K562 (cell line): ENCODE results near the gene NAV2. TPM values are rescaled to one million over a fixed set of nuclear protein-coding genes. Genes with fewer than 3 reads are reported as not detected.

Experiments
- ATAC-seq: fragments of 200-7000 bp; cut with Tn5 transposase; 3 replicates; pipeline ENCODE4 v1.9.1; 2020; ENCODE audit warnings: moderate library complexity
- BruUV-seq: library from RNA; stranded (reverse); fragments of 400-500 nt; replicated peaks from 2 replicates; lab custom pipeline; 2021; lab: Mats Ljungman, UMichigan
- CTCF ChIA-PET: fragments of 300-600 bp; formaldehyde crosslinking; extraction: SDS; loops from one replicate; lab custom pipeline; 2021; ENCODE audit warnings: low intra/inter-chr PET ratio; lab: Yijun Ruan, JAX
- POLR2A ChIA-PET: fragments of 300-600, 350-650 bp; sonication (Branson Sonifier 250); formaldehyde crosslinking; extraction: SDS; loops from one replicate; lab custom pipeline; 2021; ENCODE audit warnings: antibody characterized with exemption, inconsistent platforms; lab: Yijun Ruan, JAX
- DNase-seq, 4 experiments: peaks; one replicate each; pipeline versions ENCODE4 v3.0.0 to v3.0.0-alpha.2; 2011 to 2018; ENCODE audit warnings: low spot score in 3 of 4, mixed read lengths in 3 of 4; ENCODE audit errors: extremely low read depth in 1 of 4
- FAIRE-seq: peaks from 2 replicates; lab custom pipeline; 2011; peaks lifted over from hg19 to GRCh38; lab: Jason Lieb, UNC
- H2AFZ ChIP-seq: 2 replicates; pipeline ENCODE4 v1.6.0; 2011; ENCODE audit warnings: low read depth, low read length, control low read depth, inconsistent platforms
- H3K27ac ChIP-seq: fragments of 200-600 bp; 3 replicates; pipeline ENCODE4 v1.8.0; 2011; ENCODE audit warnings: low read depth, mild to moderate bottlenecking, control low read depth, inconsistent platforms, low read length, moderate library complexity, mixed read lengths; ENCODE audit errors: extremely low read depth
- H3K27me3 ChIP-seq, 2 experiments: fragments of 300-600 bp in 1 of 2; 2 replicates in 1 of 2; 3 replicates in 1 of 2; pipeline versions ENCODE4 v1.6.0 to v1.8.0; 2011; ENCODE audit warnings: inconsistent platforms in 2 of 2, low read length in 2 of 2, mild to moderate bottlenecking in 1 of 2, mixed read lengths in 1 of 2, moderate library complexity in 1 of 2; ENCODE audit not compliant: control insufficient read depth in 2 of 2, insufficient read depth in 2 of 2
- H3K36me3 ChIP-seq: fragments of 300-600 bp; 3 replicates; pipeline ENCODE4 v1.8.0; 2011; ENCODE audit warnings: mild to moderate bottlenecking, low read length, inconsistent platforms; ENCODE audit not compliant: control insufficient read depth, insufficient read depth
- H3K4me1 ChIP-seq, 2 experiments: fragments of 200-600 bp in 1 of 2; replicated peaks in 1 of 2; 2 replicates in 1 of 2; 3 replicates in 1 of 2; pipeline versions ENCODE4 v1.5.1 to v1.8.0; 2011; ENCODE audit warnings: inconsistent platforms in 2 of 2, low read length in 2 of 2, mild to moderate bottlenecking in 1 of 2, mixed read lengths in 1 of 2, moderate library complexity in 1 of 2; ENCODE audit not compliant: control insufficient read depth in 2 of 2, insufficient read depth in 2 of 2
- H3K4me2 ChIP-seq: 2 replicates; pipeline ENCODE4 v1.6.1; 2011; ENCODE audit warnings: low read length, control low read depth, inconsistent platforms, mixed read lengths; ENCODE audit not compliant: insufficient read depth
- H3K4me3 ChIP-seq: fragments of 200-600 bp; sonication (generic), shearing (Covaris generic); 2 replicates; pipeline ENCODE4 v1.5.1; 2016; ENCODE audit warnings: control low read depth, inconsistent platforms
- H3K79me2 ChIP-seq: fragments of 200-600 bp; 3 replicates; pipeline ENCODE4 v1.8.0; 2011; ENCODE audit warnings: low read length, inconsistent platforms; ENCODE audit not compliant: control insufficient read depth, insufficient read depth
- H3K9ac ChIP-seq, 2 experiments: 2 replicates each; pipeline versions ENCODE4 v1.6.0 to v1.6.1; 2011; ENCODE audit warnings: low read depth in 2 of 2, low read length in 2 of 2, control low read depth in 1 of 2, inconsistent platforms in 1 of 2, mild to moderate bottlenecking in 1 of 2, mixed read lengths in 1 of 2; ENCODE audit not compliant: insufficient read depth in 1 of 2
- H3K9me1 ChIP-seq: one replicate; pipeline ENCODE4 v1.6.0; 2011; ENCODE audit warnings: inconsistent platforms, mild to moderate bottlenecking, low read length, moderate library complexity; ENCODE audit not compliant: control insufficient read depth, insufficient read depth
- H3K9me3 ChIP-seq: replicated peaks from 2 replicates; pipeline ENCODE4 v1.5.1; 2011; ENCODE audit warnings: low read depth, low read length, inconsistent platforms; ENCODE audit not compliant: control insufficient read depth, insufficient read depth
- H4K20me1 ChIP-seq: replicated peaks from 2 replicates; pipeline ENCODE4 v1.6.1; 2011; ENCODE audit warnings: low read length, inconsistent platforms, mixed read lengths; ENCODE audit not compliant: control insufficient read depth, insufficient read depth
- CC2D1A ChIP-seq: fragments of 450-650 bp; IDR thresholded peaks from 2 replicates; pipeline ENCODE4 v1.6.1; 2017; ENCODE audit warnings: mild to moderate bottlenecking
- CHD2 ChIP-seq: IDR thresholded peaks from 2 replicates; pipeline ENCODE4 v1.6.1; 2011; ENCODE audit warnings: low read depth, low read length
- DMBX1 ChIP-seq: fragments of 250-450 bp; sonication (Bioruptor Pico); IDR thresholded peaks from 2 replicates; pipeline ENCODE4 v1.8.0; 2022; ENCODE audit warnings: inconsistent platforms, mild to moderate bottlenecking, moderate library complexity, borderline replicate concordance
- ESRRA ChIP-seq: fragments of 450-650 bp; IDR thresholded peaks from 2 replicates; pipeline ENCODE4 v1.6.1; 2014; ENCODE audit warnings: low read depth, mild to moderate bottlenecking, moderate library complexity, borderline replicate concordance
- FOXK1 ChIP-seq: sonication (generic); formaldehyde crosslinking; IDR thresholded peaks from 2 replicates; pipeline ENCODE4 v1.8.0; 2022; ENCODE audit warnings: missing genetic modification reagents, mild to moderate bottlenecking, borderline replicate concordance
- HMGN3 ChIP-seq: IDR thresholded peaks from 2 replicates; pipeline ENCODE4 v1.6.1; 2011; ENCODE audit warnings: borderline replicate concordance, low read depth, mild to moderate bottlenecking, mixed read lengths, low read length; ENCODE audit not compliant: insufficient read length; ENCODE audit errors: extremely low read depth
- IRF2 ChIP-seq: sonication (generic); formaldehyde crosslinking; IDR thresholded peaks from 2 replicates; pipeline ENCODE4 v1.8.1; 2022; ENCODE audit warnings: mild to moderate bottlenecking, missing genetic modification reagents
- OTX1 ChIP-seq: fragments of 450-650 bp; formaldehyde crosslinking; IDR thresholded peaks from 2 replicates; pipeline ENCODE4 v1.4.0; 2022; ENCODE audit warnings: mild to moderate bottlenecking
- STAT5A ChIP-seq: IDR thresholded peaks from 2 replicates; pipeline ENCODE4 v1.6.1; 2012; ENCODE audit warnings: low read length, inconsistent platforms, borderline replicate concordance
- whole genome bisulfite sequencing: fragments of 100-300 bp; shearing (Covaris generic); methylation state at CpG from one replicate; pipeline ENCODE4 v1.1.6; 2016; ENCODE audit warnings: low coverage, mixed read lengths; ENCODE audit not compliant: insufficient coverage; ENCODE audit errors: missing lambda C conversion rate; 5-methylcytosine and 5-hydroxymethylcytosine counted together
- in situ Hi-C: fragments of 300-500 bp; cut with MboI; formaldehyde crosslinking; loops from 4 replicates; pipeline ENCODE4 v1.15.0; 2018; ENCODE audit warnings: inconsistent platforms, mixed read lengths
- intact Hi-C: fragments of 100-400 bp; cut with micrococcal nuclease; formaldehyde crosslinking; loops from 2 replicates; pipeline ENCODE4 v1.14.2; 2022
- polyA plus RNA-seq, 8 experiments: library from polyadenylated mRNA; depleted of rRNA in 4 of 8; stranded (reverse) in 5 of 8; unstranded in 3 of 8; fragments of >200 nt; fragmentation: Nextera tagmentation in 2 of 8; fragmentation: Illumina TruSeq in 1 of 8; extraction: Ambion mirVana in 2 of 8; extraction: Trizol in 1 of 8; gene quantifications; 2 replicates each; pipeline versions ENCODE4 v1.2.1 to v1.2.3, GENCODE V29; 2011 to 2014; ENCODE audit warnings: inconsistent platforms in 1 of 8, missing spikeins in 1 of 8
- total RNA-seq, 7 experiments: library from RNA; depleted of rRNA in 6 of 7; stranded (reverse); fragments of >200 nt in 6 of 7; fragmentation: Illumina TruSeq in 2 of 7; extraction: Trizol in 2 of 7; gene quantifications; 2 replicates each; pipeline versions ENCODE4 v1.2.1 to v1.2.3, GENCODE V29; 2011 to 2021; ENCODE audit warnings: low replicate concordance in 1 of 7
- TF ChIP-seq, protein P1 (sequence below): fragments of 450-650 bp; IDR thresholded peaks from 2 replicates; pipeline ENCODE4 v1.6.1; 2016; ENCODE audit warnings: mild to moderate bottlenecking

NAV2 gene
- total and polyA plus RNA-seq, 9 of the 15 experiments (the other 6 are each of a cell fraction or from before 2014, with no cell fraction given), result 0.03 to 0.35 (median 0.05) TPM

DNA sequence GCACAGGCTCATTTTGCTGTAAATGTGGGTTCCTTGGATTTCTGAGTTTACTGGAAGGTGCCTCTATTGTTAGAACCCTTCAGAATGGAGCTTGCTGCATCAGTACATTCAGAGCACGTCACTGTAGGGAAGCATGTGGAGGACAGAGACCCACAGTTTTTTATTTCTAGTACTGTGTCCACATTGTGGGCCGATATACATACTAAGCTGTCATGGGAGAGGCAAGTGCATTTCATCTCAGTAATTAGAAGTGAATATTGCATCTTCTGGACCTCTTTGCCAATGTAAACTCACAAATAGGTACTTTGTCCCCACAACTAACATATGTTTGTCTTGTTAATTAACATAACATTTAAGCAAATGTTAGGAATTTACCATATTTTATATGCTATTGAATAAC is 139.7 kb downstream of the NAV2 start:
- Histone ChIP-seq H3K4me3 (no peak overlapping the region), H3K4me2 (no peak overlapping the region), H3K36me3 (no peaks in the 10 kb centered on the region), H4K20me1 (no peaks in the 10 kb centered on the region), H3K27me3 (no peaks in the 10 kb centered on the region), H3K79me2 (no peaks in the 10 kb centered on the region), H3K27ac (no peak overlapping the region), H3K9me3 (no peaks in the 10 kb centered on the region), H2AFZ (no peak overlapping the region), H3K4me1 (no peaks in the 10 kb centered on the region), H3K9ac (no peak overlapping the region), H3K9me1 (no peaks in the 10 kb centered on the region)
- BruUV-seq, result no TSS peak
- CTCF ChIA-PET, result no interaction called here
- ATAC-seq (no peak), DNase-seq (no peak), FAIRE-seq (no peak)
- in situ Hi-C loops, result no loop called here
- POLR2A ChIA-PET, result interaction anchor here (1.7 kb wide), 1 partner anchor 11 kb away, joined by 3 read pairs; no protein-coding TSS in a partner anchor
- TF ChIP-seq OTX1 (CRISPR knock-in tag) (no peak), ESRRA (no peak), FOXK1 (CRISPR knock-in tag) (no peak)
- intact Hi-C loops, result no loop called here
- 0% methylated on average over 2 of the region's 2 CpGs for WGBS

DNA sequence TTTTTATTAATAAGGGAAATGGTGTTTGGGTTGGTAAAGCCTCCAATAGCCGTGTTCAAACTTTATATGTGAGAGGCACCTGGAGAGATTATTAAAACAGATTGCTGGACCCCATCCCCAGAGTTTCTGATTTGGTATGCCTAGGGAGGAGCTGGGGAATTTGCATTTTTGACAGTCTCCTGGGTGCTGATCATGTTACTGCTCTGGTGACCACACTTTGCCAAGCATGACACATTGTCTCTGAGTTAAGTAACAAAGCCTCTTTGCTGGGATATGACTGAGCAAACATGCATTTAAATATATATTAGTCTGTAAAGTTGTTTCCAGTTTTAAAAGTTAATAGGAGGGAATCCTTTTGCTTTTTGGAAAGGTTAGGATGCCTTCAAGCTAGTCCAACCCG is 140.4 kb downstream of the NAV2 start:
- POLR2A ChIA-PET, result no interaction called here
- H3K4me1 ChIP-seq, result no peaks in the 10 kb centered on the region
- H3K9ac ChIP-seq, result no peak overlapping the region
- no peaks in the 10 kb centered on the region for H3K9me1 ChIP-seq
- no peak overlapping the region for H2AFZ ChIP-seq
- no peak for ATAC-seq
- intact Hi-C loops (no loop called here), in situ Hi-C loops (no loop called here)
- H3K4me2 ChIP-seq, result no peak overlapping the region
- CTCF ChIA-PET, result no interaction called here
- H3K27ac ChIP-seq, result no peak overlapping the region
- no peaks in the 10 kb centered on the region for H3K27me3 ChIP-seq
- no peaks in the 10 kb centered on the region for H3K36me3 ChIP-seq
- H4K20me1 ChIP-seq, result no peaks in the 10 kb centered on the region
- TF ChIP-seq IRF2 (CRISPR knock-in tag) (no peak), HMGN3 (no peak), CC2D1A (no peak), STAT5A (no peak), DMBX1 (CRISPR knock-in tag) (no peak), CHD2 (no peak)
- TF ChIP-seq, protein P1, sequence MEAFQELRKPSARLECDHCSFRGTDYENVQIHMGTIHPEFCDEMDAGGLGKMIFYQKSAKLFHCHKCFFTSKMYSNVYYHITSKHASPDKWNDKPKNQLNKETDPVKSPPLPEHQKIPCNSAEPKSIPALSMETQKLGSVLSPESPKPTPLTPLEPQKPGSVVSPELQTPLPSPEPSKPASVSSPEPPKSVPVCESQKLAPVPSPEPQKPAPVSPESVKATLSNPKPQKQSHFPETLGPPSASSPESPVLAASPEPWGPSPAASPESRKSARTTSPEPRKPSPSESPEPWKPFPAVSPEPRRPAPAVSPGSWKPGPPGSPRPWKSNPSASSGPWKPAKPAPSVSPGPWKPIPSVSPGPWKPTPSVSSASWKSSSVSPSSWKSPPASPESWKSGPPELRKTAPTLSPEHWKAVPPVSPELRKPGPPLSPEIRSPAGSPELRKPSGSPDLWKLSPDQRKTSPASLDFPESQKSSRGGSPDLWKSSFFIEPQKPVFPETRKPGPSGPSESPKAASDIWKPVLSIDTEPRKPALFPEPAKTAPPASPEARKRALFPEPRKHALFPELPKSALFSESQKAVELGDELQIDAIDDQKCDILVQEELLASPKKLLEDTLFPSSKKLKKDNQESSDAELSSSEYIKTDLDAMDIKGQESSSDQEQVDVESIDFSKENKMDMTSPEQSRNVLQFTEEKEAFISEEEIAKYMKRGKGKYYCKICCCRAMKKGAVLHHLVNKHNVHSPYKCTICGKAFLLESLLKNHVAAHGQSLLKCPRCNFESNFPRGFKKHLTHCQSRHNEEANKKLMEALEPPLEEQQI, result no peak
- WGBS, result 0% methylated on average over 2 of the region's 2 CpGs
- no peaks in the 10 kb centered on the region for H3K79me2 ChIP-seq
- no peaks in the 10 kb centered on the region for H3K9me3 ChIP-seq
- no peak for DNase-seq
- no TSS peak for BruUV-seq
- no peak for FAIRE-seq
- no peak overlapping the region for H3K4me3 ChIP-seq
